Panc1 (cell line): ENCODE measurements around the gene CYP39A1. TPM values are rescaled to one million over a fixed set of nuclear protein-coding genes. Genes with fewer than 3 reads are reported as not detected.

Experiments used
- ATAC-seq: fragments of 200-7000 bp; cut with Tn5 transposase; 2 replicates; pipeline ENCODE4 v1.9.1; 2020; ENCODE audit warnings: mild to moderate bottlenecking, moderate library complexity
- BruUV-seq: library from RNA; stranded (reverse); fragments of 400-500 nt; replicated peaks from 2 replicates; lab custom pipeline; 2021; lab: Mats Ljungman, UMichigan
- CTCF ChIA-PET: fragments of 300-600 bp; sonication (Branson Sonifier 250); formaldehyde crosslinking; loops from one replicate; lab custom pipeline; 2022; ENCODE audit warnings: antibody characterized with exemption; lab: Charles Lee
- POLR2A ChIA-PET: fragments of 300-600 bp; sonication (Branson Sonifier 250); formaldehyde crosslinking; loops from one replicate; lab custom pipeline; 2022; ENCODE audit warnings: antibody characterized with exemption; lab: Charles Lee
- DNase-seq: peaks from one replicate; pipeline ENCODE4 v3.0.0-alpha.2; 2010; ENCODE audit warnings: low read depth, low spot score
- H3K27ac ChIP-seq: 2 replicates; pipeline ENCODE4 v1.5.1; 2011; ENCODE audit warnings: mild to moderate bottlenecking, low read length, inconsistent platforms
- H3K27me3 ChIP-seq: fragments of 200-500 bp; sonication (Bioruptor generic); 2 replicates; pipeline ENCODE4 v1.6.0; 2014; ENCODE audit warnings: low read length, inconsistent platforms; ENCODE audit not compliant: control insufficient read depth, insufficient read depth
- H3K36me3 ChIP-seq: fragments of 200-500 bp; sonication (Bioruptor generic); 2 replicates; pipeline ENCODE4 v1.5.1; 2014; ENCODE audit warnings: inconsistent platforms, mild to moderate bottlenecking, low read length, moderate library complexity; ENCODE audit not compliant: control insufficient read depth, insufficient read depth
- H3K4me1 ChIP-seq: 2 replicates; pipeline ENCODE4 v1.5.1; 2011; ENCODE audit warnings: inconsistent platforms, mild to moderate bottlenecking, low read length, moderate library complexity; ENCODE audit not compliant: control insufficient read depth, insufficient read depth
- H3K4me3 ChIP-seq, 2 experiments: 2 replicates each; pipeline ENCODE4 v1.5.1; 2011 to 2012; ENCODE audit warnings: low read depth in 2 of 2, low read length in 2 of 2, mild to moderate bottlenecking in 2 of 2, inconsistent platforms in 1 of 2, moderate library complexity in 1 of 2
- H3K9me3 ChIP-seq: fragments of 200-500 bp; sonication (Bioruptor generic); 2 replicates; pipeline ENCODE4 v1.5.1; 2014; ENCODE audit warnings: low read depth, mild to moderate bottlenecking, inconsistent platforms, low read length, moderate library complexity; ENCODE audit not compliant: control insufficient read depth, insufficient read depth
- CTCF ChIP-seq: fragments of 450-650 bp; IDR thresholded peaks from 2 replicates; pipeline ENCODE4 v1.5.1; 2017; ENCODE audit warnings: mild to moderate bottlenecking
- POLR2AphosphoS5 ChIP-seq: IDR thresholded peaks from 2 replicates; pipeline ENCODE4 v1.6.1; 2012; ENCODE audit warnings: mild to moderate bottlenecking, low read depth, low read length, moderate library complexity
- SIN3A ChIP-seq: IDR thresholded peaks from 2 replicates; pipeline ENCODE4 v1.6.1; 2012; ENCODE audit warnings: low read depth, mild to moderate bottlenecking, low read length, moderate library complexity, borderline replicate concordance; ENCODE audit not compliant: insufficient read depth
- TCF7L2 ChIP-seq: IDR thresholded peaks from 2 replicates; pipeline ENCODE4 v1.6.1; 2011; ENCODE audit warnings: mild to moderate bottlenecking, low read depth, low read length, inconsistent platforms
- in situ Hi-C: cut with HindIII; loops from 2 replicates; pipeline ENCODE4 v1.10.0; 2016; ENCODE audit warnings: low sequenced_read_pairs, low pct_unique_long_range_greater_than_20kb
- intact Hi-C: fragments of 100-400 bp; cut with micrococcal nuclease; formaldehyde crosslinking; loops from one replicate; pipeline ENCODE4 v1.10.0; 2022; ENCODE audit not compliant: unreplicated experiment
- total RNA-seq: library from RNA; stranded (reverse); gene quantifications from one replicate; pipeline ENCODE4 v1.2.1, GENCODE V29; 2021; ENCODE audit not compliant: unreplicated experiment
- TF ChIP-seq, protein P1 (sequence below), 2 experiments: IDR thresholded peaks; 2 replicates each; pipeline ENCODE4 v1.6.1; 2011 to 2012; ENCODE audit warnings: low read depth in 2 of 2, control low read depth in 1 of 2, low read length in 1 of 2, mild to moderate bottlenecking in 1 of 2, moderate library complexity in 1 of 2; ENCODE audit not compliant: insufficient read depth in 1 of 2

CYP39A1 gene
- total RNA-seq, 1 experiment from 2014 or later: 0.72 TPM

- Histone ChIP-seq H3K9me3 (no peaks in the 10 kb centered on the region), H3K27me3 (no peaks in the 10 kb centered on the region), H3K4me1 (no peaks in the 10 kb centered on the region), H3K4me3 (no peak overlapping the region), H3K27ac (no peak overlapping the region), H3K36me3 (no peaks in the 10 kb centered on the region)
- CTCF ChIA-PET: no interaction called here
- POLR2A ChIA-PET: no interaction called here
- TF ChIP-seq POLR2AphosphoS5: no peak
- TF ChIP-seq, protein P1, sequence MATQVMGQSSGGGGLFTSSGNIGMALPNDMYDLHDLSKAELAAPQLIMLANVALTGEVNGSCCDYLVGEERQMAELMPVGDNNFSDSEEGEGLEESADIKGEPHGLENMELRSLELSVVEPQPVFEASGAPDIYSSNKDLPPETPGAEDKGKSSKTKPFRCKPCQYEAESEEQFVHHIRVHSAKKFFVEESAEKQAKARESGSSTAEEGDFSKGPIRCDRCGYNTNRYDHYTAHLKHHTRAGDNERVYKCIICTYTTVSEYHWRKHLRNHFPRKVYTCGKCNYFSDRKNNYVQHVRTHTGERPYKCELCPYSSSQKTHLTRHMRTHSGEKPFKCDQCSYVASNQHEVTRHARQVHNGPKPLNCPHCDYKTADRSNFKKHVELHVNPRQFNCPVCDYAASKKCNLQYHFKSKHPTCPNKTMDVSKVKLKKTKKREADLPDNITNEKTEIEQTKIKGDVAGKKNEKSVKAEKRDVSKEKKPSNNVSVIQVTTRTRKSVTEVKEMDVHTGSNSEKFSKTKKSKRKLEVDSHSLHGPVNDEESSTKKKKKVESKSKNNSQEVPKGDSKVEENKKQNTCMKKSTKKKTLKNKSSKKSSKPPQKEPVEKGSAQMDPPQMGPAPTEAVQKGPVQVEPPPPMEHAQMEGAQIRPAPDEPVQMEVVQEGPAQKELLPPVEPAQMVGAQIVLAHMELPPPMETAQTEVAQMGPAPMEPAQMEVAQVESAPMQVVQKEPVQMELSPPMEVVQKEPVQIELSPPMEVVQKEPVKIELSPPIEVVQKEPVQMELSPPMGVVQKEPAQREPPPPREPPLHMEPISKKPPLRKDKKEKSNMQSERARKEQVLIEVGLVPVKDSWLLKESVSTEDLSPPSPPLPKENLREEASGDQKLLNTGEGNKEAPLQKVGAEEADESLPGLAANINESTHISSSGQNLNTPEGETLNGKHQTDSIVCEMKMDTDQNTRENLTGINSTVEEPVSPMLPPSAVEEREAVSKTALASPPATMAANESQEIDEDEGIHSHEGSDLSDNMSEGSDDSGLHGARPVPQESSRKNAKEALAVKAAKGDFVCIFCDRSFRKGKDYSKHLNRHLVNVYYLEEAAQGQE (IDR thresholded peaks at IDR 0.05; ENCODE audit: insufficient read depth in 1 of 2, low read depth in 2 of 2, low read length in 1 of 2): no peak
- no peak for TF ChIP-seq CTCF
- TF ChIP-seq SIN3A: no peak
- no peak for TF ChIP-seq TCF7L2
- intact Hi-C loops: no loop called here
- in situ Hi-C loops: no loop called here
- ATAC-seq (no peak), DNase-seq (no peak)
- BruUV-seq: no TSS peak
Observed at GRCh38 chr6:46513533-46513932, 139.1 kb downstream of the CYP39A1 start.

- Histone ChIP-seq H3K27me3 (no peaks in the 10 kb centered on the region), H3K4me1 (no peaks in the 10 kb centered on the region), H3K36me3 (no peaks in the 10 kb centered on the region), H3K27ac (no peak overlapping the region), H3K9me3 (no peaks in the 10 kb centered on the region), H3K4me3 (no peak overlapping the region)
- intact Hi-C loops: no loop called here
- ChIA-PET CTCF (no interaction called here), POLR2A (no interaction called here)
- TF ChIP-seq, protein P1 (IDR thresholded peaks at IDR 0.05; ENCODE audit: insufficient read depth in 1 of 2, low read depth in 2 of 2, low read length in 1 of 2): no peak
- TF ChIP-seq POLR2AphosphoS5 (no peak), SIN3A (no peak), TCF7L2 (no peak), CTCF (no peak)
- in situ Hi-C loops: no loop called here
- BruUV-seq: no TSS peak
- ATAC-seq: no peak
- DNase-seq: no peak
Observed at GRCh38 chr6:46511320-46511719, 141.3 kb downstream of the CYP39A1 start.
